DOHH2 (cell line): Measurements from ENCODE around the gene IL2RG.
A peak's percentile ranks its signal among the peaks of the same experiment; 100 is the strongest.

ENCODE experiments used
- H3F3A ChIP-seq: fragments of 200-600 bp; sonication (generic), shearing (Covaris generic); 2 replicates; pipeline ENCODE4 v1.6.0; 2016; ENCODE audit warnings: antibody characterized with exemption, mild to moderate bottlenecking; ENCODE audit not compliant: control insufficient read depth, insufficient read depth
- H3K27ac ChIP-seq: fragments of 200-600 bp; sonication (generic); 2 replicates; pipeline ENCODE4 v1.5.1; 2014; ENCODE audit warnings: low read depth, mild to moderate bottlenecking, low read length, moderate library complexity
- H3K27me3 ChIP-seq: fragments of 200-600 bp; sonication (generic); 2 replicates; pipeline ENCODE4 v1.6.1; 2014; ENCODE audit warnings: mild to moderate bottlenecking, low read length, mixed read lengths; ENCODE audit not compliant: control insufficient read depth
- H3K36me3 ChIP-seq: fragments of 200-600 bp; sonication (generic); 2 replicates; pipeline ENCODE4 v1.6.1; 2014; ENCODE audit warnings: mild to moderate bottlenecking, low read length, moderate library complexity, mixed read lengths; ENCODE audit not compliant: control insufficient read depth
- H3K4me1 ChIP-seq: fragments of 200-600 bp; sonication (generic); 2 replicates; pipeline ENCODE4 v1.6.1; 2014; ENCODE audit warnings: mild to moderate bottlenecking, low read length, mixed read lengths; ENCODE audit not compliant: control insufficient read depth
- H3K4me2 ChIP-seq: fragments of 200-600 bp; sonication (generic); 2 replicates; pipeline ENCODE4 v1.6.0; 2014; ENCODE audit warnings: mild to moderate bottlenecking, low read length, moderate library complexity
- H3K4me3 ChIP-seq: fragments of 200-600 bp; sonication (generic); 2 replicates; pipeline ENCODE4 v1.5.1; 2014; ENCODE audit warnings: mild to moderate bottlenecking, low read length, mixed read lengths
- H3K79me2 ChIP-seq: fragments of 200-600 bp; sonication (generic); 2 replicates; pipeline ENCODE4 v1.6.1; 2014; ENCODE audit warnings: mild to moderate bottlenecking, low read length, mixed read lengths; ENCODE audit not compliant: control insufficient read depth
- H3K9me2 ChIP-seq: fragments of 200-600 bp; sonication (generic); replicated peaks from 2 replicates; pipeline ENCODE4 v1.6.1; 2014; ENCODE audit warnings: mild to moderate bottlenecking, low read length, mixed read lengths; ENCODE audit not compliant: control insufficient read depth
- H3K9me3 ChIP-seq: fragments of 200-600 bp; sonication (generic); 2 replicates; pipeline ENCODE4 v1.6.1; 2014; ENCODE audit warnings: antibody characterized with exemption, low read length, mixed read lengths; ENCODE audit not compliant: control insufficient read depth, insufficient read depth
- H4K20me1 ChIP-seq: fragments of 200-600 bp; sonication (generic); 2 replicates; pipeline ENCODE4 v1.6.0; 2014; ENCODE audit warnings: low read depth, mild to moderate bottlenecking, antibody characterized with exemption, low read length, moderate library complexity; ENCODE audit not compliant: control insufficient read depth, insufficient read depth
- EZH2phosphoT487 ChIP-seq: fragments of 200-600 bp; sonication (generic); IDR thresholded peaks from 2 replicates; pipeline ENCODE4 v1.6.1; 2017; ENCODE audit warnings: borderline replicate concordance, mild to moderate bottlenecking, antibody characterized with exemption, low read length, moderate library complexity, mixed read lengths
- TF ChIP-seq, protein P1 (sequence below): fragments of 200-600 bp; sonication (generic); IDR thresholded peaks from one replicate; pipeline ENCODE4 v1.5.1; 2014; ENCODE audit warnings: antibody characterized with exemption, mild to moderate bottlenecking, low read depth, low read length; ENCODE audit not compliant: poor library complexity, severe bottlenecking

The IL2RG gene

DNA sequence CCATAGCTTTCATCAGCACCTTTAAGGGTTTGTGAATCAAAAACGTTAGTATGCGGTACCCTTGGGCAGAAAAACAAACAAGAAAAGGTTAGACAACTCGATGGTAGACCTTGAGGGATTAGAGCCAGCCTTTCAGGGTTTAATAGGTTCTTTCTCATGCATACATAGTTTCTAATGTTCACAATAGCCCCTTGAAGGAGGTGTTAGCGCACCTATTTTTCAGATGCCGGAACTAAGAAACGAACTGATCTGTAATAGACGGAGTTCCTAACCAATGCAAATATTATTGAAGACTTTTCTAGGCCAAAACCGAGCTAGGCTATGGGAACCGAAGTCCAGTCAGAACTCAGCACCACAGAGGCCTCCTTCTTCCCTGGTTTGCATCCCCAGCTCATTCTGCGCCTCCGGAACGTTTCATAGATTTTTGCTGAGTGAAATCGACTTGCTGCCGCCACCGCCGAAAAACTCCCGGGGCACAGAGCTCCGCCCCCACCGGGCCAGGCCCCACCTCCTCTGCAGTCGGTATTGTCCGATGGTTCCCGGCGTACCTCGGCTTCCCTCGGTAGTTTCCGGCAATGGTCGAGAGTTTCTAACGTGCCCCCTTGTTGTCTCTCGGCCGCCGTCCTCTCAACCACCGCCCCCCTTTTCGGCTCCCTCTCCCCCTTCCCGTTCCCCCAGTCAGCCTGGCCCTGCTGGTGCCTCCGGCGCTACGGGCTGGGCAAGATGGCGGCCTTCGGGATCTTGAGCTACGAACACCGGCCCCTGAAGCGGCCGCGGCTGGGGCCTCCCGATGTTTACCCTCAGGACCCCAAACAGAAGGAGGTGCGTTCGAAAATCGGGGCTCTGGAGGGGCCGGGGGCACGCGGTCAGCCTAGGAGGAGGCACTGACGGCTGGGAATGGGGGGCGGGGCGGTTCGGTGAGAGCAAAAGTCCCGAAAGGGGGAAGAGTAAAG lies 6.9 kb upstream of the IL2RG start, which contains the start of gene MED12:
Gene MED12 (plus strand): TSS at position 565 of the 953 bp plus-strand sequence. CDS start 159 bp downstream, at position 724.
- TF ChIP-seq, protein P1, sequence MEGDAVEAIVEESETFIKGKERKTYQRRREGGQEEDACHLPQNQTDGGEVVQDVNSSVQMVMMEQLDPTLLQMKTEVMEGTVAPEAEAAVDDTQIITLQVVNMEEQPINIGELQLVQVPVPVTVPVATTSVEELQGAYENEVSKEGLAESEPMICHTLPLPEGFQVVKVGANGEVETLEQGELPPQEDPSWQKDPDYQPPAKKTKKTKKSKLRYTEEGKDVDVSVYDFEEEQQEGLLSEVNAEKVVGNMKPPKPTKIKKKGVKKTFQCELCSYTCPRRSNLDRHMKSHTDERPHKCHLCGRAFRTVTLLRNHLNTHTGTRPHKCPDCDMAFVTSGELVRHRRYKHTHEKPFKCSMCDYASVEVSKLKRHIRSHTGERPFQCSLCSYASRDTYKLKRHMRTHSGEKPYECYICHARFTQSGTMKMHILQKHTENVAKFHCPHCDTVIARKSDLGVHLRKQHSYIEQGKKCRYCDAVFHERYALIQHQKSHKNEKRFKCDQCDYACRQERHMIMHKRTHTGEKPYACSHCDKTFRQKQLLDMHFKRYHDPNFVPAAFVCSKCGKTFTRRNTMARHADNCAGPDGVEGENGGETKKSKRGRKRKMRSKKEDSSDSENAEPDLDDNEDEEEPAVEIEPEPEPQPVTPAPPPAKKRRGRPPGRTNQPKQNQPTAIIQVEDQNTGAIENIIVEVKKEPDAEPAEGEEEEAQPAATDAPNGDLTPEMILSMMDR = no peak
- TF ChIP-seq EZH2phosphoT487 = no peak
- Histone ChIP-seq H3K27ac (peak within 1 kb of the TSS; percentile 44), H3K9me3 (no peaks in the 10 kb centered on the region), H3F3A (no peaks in the 10 kb centered on the region), H3K4me1 (peaks cover 11% of the 10 kb centered on the region), H3K4me3 (peak within 1 kb of the TSS; percentile 81), H3K36me3 (peaks cover 23% of the 10 kb centered on the region), H3K9me2 (no peaks in the 10 kb centered on the region), H4K20me1 (no peaks in the 10 kb centered on the region), H3K27me3 (no peaks in the 10 kb centered on the region), H3K79me2 (no peaks in the 10 kb centered on the region), H3K4me2 (peak within 1 kb of the TSS; percentile 77)

DNA sequence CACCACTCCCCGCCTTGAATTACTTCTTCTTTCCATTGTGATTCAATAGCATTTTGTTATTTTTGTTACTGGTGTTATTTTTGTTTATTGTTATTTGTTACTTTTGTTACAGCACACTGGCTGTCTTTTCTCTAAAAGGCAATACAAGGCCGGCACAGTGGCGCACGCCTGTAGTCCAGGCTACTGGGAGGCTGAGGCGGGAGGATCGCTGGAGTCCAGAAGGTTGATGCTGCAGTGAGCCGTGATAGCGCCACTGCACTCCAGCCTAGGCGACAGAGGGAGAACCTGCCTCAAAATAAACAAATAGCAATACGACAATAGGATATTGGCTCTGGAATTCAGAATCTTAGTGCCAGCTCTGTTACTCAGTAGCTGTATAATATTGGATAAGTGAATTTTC lies 6.0 kb upstream of the IL2RG start:
- Histone ChIP-seq H3K9me3 (no peaks in the 10 kb centered on the region), H3F3A (no peaks in the 10 kb centered on the region), H3K27ac (no peak overlapping the region), H3K4me2 (peak overlapping the region; percentile 77), H3K4me3 (peak overlapping the region; percentile 81), H4K20me1 (no peaks in the 10 kb centered on the region), H3K4me1 (peaks cover 17% of the 10 kb centered on the region), H3K9me2 (no peaks in the 10 kb centered on the region), H3K36me3 (peaks cover 20% of the 10 kb centered on the region), H3K27me3 (no peaks in the 10 kb centered on the region), H3K79me2 (no peaks in the 10 kb centered on the region)
- no peak for TF ChIP-seq EZH2phosphoT487
- TF ChIP-seq, protein P1 = no peak

DNA sequence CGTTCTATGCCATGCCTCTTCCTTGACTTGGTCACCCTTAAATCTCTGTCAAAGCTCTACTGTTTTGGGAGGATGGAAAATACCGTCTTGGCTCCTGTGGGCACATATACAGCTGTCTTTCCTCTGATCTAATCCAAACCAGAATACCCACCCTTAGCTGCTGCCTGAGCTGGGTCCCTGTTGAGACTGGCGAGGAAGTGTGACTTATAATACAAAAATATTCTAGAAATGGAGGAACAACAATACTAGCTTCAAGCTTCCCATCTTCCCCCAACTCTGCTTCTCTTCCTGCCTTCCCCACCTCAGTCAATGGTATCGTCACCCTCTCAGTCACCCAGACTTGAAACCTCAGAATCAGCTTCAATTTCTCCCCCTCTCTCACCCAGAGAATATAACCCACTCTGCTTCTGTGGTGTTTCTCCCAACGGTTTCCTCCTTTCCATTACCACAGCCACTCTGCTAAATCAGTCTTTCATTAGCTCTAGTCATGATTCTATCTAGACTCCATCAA lies 599 bp upstream of the IL2RG start:
- Histone ChIP-seq H3K79me2 (no peaks in the 10 kb centered on the region), H3K9me3 (no peaks in the 10 kb centered on the region), H4K20me1 (no peaks in the 10 kb centered on the region), H3F3A (no peaks in the 10 kb centered on the region), H3K4me1 (peaks cover 24% of the 10 kb centered on the region), H3K4me2 (peak overlapping the region; percentile 67), H3K27ac (peak overlapping the region; percentile 42), H3K9me2 (no peaks in the 10 kb centered on the region), H3K4me3 (peak overlapping the region; percentile 65), H3K27me3 (no peaks in the 10 kb centered on the region), H3K36me3 (no peaks in the 10 kb centered on the region)
- TF ChIP-seq EZH2phosphoT487 = no peak
- TF ChIP-seq, protein P1 = no peak
